Mucosa of descending colon (tissue), 3 donors: ENCODE results near the gene VAT1L. TPM values are rescaled to one million over a fixed set of nuclear protein-coding genes. Genes with fewer than 3 reads are reported as not detected.
"Not testable (repeated sequence)": the region's sequence is repeated elsewhere in the genome, so short reads cannot be mapped to it uniquely, and the experiment has no call there.

Experiments used
- ATAC-seq: fragments of 200-7000 bp; cut with Tn5 transposase; one replicate; pipeline ENCODE4 v1.9.1; 2020; ENCODE audit warnings: mild to moderate bottlenecking, moderate library complexity
- DNase-seq, 3 donors: peaks; one replicate each; pipeline ENCODE4 v3.0.0-alpha.2; 2020
- H3K36me3 ChIP-seq: fragments of 200-600 bp; one replicate; pipeline ENCODE4 v1.8.0; 2021; ENCODE audit warnings: low read depth, mild to moderate bottlenecking
- H3K4me1 ChIP-seq: fragments of 200-600 bp; one replicate; pipeline ENCODE4 v1.8.0; 2021; ENCODE audit warnings: low read depth, mild to moderate bottlenecking
- H3K4me3 ChIP-seq: fragments of 200-600 bp; one replicate; pipeline ENCODE4 v1.8.0; 2021; ENCODE audit warnings: mild to moderate bottlenecking
- H3K9me3 ChIP-seq: fragments of 200-600 bp; one replicate; pipeline ENCODE4 v1.8.0; 2021; ENCODE audit warnings: mild to moderate bottlenecking
- intact Hi-C, 2 donors: fragments of 100-400 bp; cut with DNase I in 1 of 2; cut with micrococcal nuclease in 1 of 2; formaldehyde crosslinking; loops; one replicate each; pipeline versions ENCODE4 v1.11.0 to v1.11.1; 2022; cut with DNase I, micrococcal nuclease
- total RNA-seq, 3 donors: library from RNA; stranded (reverse); fragmentation: NEBNext Ultra II Directional in 2 of 3; extraction: Animal tissue kit (Norgen Biotek cat#: 25700) in 2 of 3; gene quantifications; one replicate each; pipeline versions ENCODE4 v1.2.1 to v1.2.4, GENCODE V29; 2021 to 2023
- TF ChIP-seq, protein P1 (sequence below): fragments of 200-600 bp; IDR thresholded peaks from one replicate; pipeline ENCODE4 v1.8.0; 2022; ENCODE audit warnings: antibody characterized with exemption, mild to moderate bottlenecking
- donor health status: DM: no; HTN: no; CAD: no; lungs with moderate emphysema.
- donor health status: DM: no; HTN: no; CAD: no.
- donor health status: DM: no; HTN: yes; CAD: no.

VAT1L gene
- total RNA-seq, 3 donors from 2014 or later: 0.84 to 8.7 (median 0.84) TPM

DNA sequence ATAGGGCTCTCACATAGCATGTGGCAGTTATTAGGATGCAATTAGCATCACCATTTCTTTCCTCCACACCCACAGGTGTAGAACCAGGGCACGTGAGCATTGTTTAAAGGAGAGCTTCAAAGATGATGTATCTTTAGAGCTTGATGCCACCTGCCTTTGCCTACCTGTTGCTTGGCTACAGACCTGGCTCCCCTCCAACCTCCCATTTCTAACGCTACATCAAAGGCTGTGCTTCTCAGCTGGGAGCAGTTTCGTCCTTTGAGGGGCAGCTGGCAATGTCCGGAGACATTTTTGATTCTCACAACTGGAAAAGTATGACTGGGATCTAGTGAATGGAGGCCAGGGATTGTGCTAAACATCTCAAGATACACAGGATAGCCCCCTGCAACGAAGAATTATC lies 155.4 kb downstream of the VAT1L start:
- DNase-seq (no peak), ATAC-seq (no peak)
- Histone ChIP-seq H3K4me1 (no peaks in the 10 kb centered on the region), H3K9me3 (no peaks in the 10 kb centered on the region), H3K36me3 (no peaks in the 10 kb centered on the region), H3K4me3 (no peak overlapping the region)
- intact Hi-C loops: no loop called here
- TF ChIP-seq, protein P1, sequence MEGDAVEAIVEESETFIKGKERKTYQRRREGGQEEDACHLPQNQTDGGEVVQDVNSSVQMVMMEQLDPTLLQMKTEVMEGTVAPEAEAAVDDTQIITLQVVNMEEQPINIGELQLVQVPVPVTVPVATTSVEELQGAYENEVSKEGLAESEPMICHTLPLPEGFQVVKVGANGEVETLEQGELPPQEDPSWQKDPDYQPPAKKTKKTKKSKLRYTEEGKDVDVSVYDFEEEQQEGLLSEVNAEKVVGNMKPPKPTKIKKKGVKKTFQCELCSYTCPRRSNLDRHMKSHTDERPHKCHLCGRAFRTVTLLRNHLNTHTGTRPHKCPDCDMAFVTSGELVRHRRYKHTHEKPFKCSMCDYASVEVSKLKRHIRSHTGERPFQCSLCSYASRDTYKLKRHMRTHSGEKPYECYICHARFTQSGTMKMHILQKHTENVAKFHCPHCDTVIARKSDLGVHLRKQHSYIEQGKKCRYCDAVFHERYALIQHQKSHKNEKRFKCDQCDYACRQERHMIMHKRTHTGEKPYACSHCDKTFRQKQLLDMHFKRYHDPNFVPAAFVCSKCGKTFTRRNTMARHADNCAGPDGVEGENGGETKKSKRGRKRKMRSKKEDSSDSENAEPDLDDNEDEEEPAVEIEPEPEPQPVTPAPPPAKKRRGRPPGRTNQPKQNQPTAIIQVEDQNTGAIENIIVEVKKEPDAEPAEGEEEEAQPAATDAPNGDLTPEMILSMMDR: no peak

DNA sequence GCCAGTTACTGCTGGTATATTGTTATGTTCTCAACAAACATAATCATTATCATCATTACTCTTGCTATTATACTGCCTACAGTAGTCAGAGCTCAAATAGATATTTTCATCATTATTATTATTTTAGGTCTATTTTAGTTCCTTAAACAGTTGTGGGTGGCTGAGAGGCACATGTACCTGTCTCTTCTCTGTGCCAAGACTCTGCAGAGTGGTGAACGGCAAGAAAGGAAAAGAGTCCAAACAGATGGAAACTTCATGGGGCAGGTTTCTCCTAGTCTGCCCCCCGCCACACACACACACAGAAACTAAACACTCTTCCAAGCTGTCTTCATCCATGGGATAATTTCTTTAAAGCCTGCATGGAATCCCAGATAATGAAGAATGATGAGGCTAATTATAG lies 156.3 kb downstream of the VAT1L start:
- H3K9me3 ChIP-seq: no peaks in the 10 kb centered on the region
- intact Hi-C loops: no loop called here
- H3K4me1 ChIP-seq: no peaks in the 10 kb centered on the region
- no peak overlapping the region for H3K4me3 ChIP-seq
- H3K36me3 ChIP-seq: no peaks in the 10 kb centered on the region
- TF ChIP-seq, protein P1: no peak
- ATAC-seq: no peak
- DNase-seq: no peak

DNA sequence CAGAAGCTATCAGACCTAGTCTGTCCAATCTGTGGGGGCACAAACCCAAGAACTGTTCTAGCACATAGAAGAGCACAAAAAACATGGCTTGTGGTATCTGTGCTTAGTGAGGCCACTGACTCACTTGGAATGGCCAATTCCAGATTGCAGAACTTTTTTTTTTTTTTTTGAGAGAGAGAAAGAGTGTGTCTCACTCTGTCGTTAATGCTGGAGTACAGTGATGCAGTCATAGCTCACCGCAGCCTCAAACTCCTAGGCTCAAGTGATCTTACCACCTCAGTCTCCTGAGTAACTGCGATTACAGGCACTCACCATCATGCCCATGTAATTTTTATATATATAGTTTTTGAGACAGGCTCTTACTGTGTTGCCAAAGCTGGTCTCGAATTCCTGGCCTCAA lies 156.8 kb downstream of the VAT1L start:
- H3K4me1 ChIP-seq: no peaks in the 10 kb centered on the region
- ATAC-seq (no peak), DNase-seq (no peak)
- no peak overlapping the region for H3K4me3 ChIP-seq
- no peaks in the 10 kb centered on the region for H3K9me3 ChIP-seq
- TF ChIP-seq, protein P1: no peak
- no peaks in the 10 kb centered on the region for H3K36me3 ChIP-seq
- intact Hi-C loops: no loop called here

DNA sequence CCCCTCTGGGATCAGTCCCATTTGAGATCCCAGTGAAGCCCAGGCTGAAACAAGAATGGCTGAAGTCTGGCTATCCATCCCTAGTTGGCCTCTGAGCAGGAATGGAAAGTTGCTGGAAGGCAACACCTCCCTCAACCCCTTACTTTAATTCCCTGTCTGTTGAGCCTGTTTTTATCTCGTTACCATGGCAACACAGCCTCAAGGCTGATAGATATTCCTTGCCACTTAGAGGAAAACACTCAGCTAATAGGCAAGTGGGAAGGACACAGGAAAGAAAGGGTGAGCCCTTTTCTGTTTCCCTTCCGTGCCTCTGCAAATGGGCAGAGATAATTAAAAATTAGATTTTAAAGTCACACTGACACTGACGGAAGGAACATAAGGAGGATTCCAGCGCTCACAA lies 158.5 kb downstream of the VAT1L start:
- Histone ChIP-seq H3K4me1 (no peaks in the 10 kb centered on the region), H3K4me3 (no peak overlapping the region), H3K36me3 (no peaks in the 10 kb centered on the region), H3K9me3 (no peaks in the 10 kb centered on the region)
- DNase-seq (no peak), ATAC-seq (no peak)
- TF ChIP-seq, protein P1: no peak
- intact Hi-C loops: no loop called here

DNA sequence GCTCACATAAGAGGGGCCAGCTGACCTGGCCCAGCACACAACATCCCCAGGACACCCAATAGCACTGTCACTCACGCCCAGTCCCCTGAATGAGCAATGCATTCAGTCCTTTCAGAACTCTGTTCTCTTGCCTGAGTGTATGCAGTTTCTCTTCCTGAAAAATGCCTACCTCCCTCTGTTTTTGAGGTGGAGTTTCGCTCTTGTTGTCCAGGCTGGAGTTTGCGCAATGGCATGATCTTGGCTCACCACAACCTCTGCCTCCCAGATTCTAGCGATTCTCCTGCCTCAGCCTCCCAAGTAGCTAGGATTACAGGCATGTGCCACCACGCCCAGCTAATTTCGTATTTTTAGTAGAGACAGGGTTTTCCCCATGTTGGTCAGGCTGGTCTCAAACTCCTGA lies 159.2 kb downstream of the VAT1L start:
- H3K9me3 ChIP-seq, intact Hi-C loops, H3K4me3 ChIP-seq, H3K36me3 ChIP-seq, DNase-seq, ATAC-seq, H3K4me1 ChIP-seq: not testable (repeated sequence)

DNA sequence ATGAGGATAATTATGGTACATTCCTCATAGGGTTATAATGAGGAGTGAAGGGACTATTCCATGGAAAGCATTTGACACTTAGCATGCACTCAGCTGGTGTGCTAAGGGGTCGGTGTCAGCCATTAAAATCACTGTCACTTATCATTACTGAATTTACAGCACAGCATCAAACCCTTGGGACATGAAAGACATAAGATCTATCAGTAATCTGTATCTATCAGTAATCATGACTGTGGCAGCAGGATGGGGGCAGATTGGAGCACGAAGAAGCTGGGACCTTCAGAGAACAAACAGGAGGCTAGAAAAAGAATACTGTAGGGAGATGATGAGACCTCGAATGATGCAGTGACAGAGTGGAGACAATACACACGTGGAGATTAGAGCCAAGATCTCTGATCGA lies 160.5 kb downstream of the VAT1L start:
- TF ChIP-seq, protein P1: no peak
- no peak overlapping the region for H3K4me3 ChIP-seq
- no peak for ATAC-seq
- no peaks in the 10 kb centered on the region for H3K9me3 ChIP-seq
- no peak for DNase-seq
- H3K36me3 ChIP-seq: no peaks in the 10 kb centered on the region
- intact Hi-C loops: no loop called here
- no peaks in the 10 kb centered on the region for H3K4me1 ChIP-seq
